Measurements from ENCODE around the gene NR0B2. TPM values are rescaled to one million over a fixed set of nuclear protein-coding genes. Genes with fewer than 3 reads are reported as not detected.
"Not testable (repeated sequence)": the region's sequence is repeated elsewhere in the genome, so short reads cannot be mapped to it uniquely, and the experiment has no call there.

Gene NR0B2
- total RNA-seq, 1 experiment from 2014 or later, result not detected

- Histone ChIP-seq H3K4me3 (replicated peaks in 1 of 2; ENCODE audit: low read depth in 1 of 2, low read length in 2 of 2) (no peak overlapping the region), H3K27ac (ENCODE audit: low read depth, low read length) (no peak overlapping the region), H3K9me2 (ENCODE audit: insufficient read depth) (no peaks in the 10 kb centered on the region), H2AFZ (ENCODE audit: low read depth, low read length, poor library complexity, severe bottlenecking) (no peak overlapping the region), H3K9me3 (ENCODE audit: control insufficient read depth in 1 of 2, insufficient read depth in 1 of 2, low read depth in 1 of 2, low read length in 2 of 2) (no peaks in the 10 kb centered on the region), H3K79me2 (ENCODE audit: insufficient read depth, low read length) (peaks cover 27% of the 10 kb centered on the region), H3K9ac (ENCODE audit: low read length) (no peak overlapping the region), H3K4me1 (ENCODE audit: control insufficient read depth in 1 of 2, insufficient read depth in 2 of 2, low read length in 2 of 2) (peaks cover 0 to under 1% of the 10 kb centered on the region in 2 experiments; a peak in 1 of 4 replicates), H3K36me3 (ENCODE audit: control insufficient read depth in 1 of 2, insufficient read depth in 2 of 2, low read length in 2 of 2) (peaks cover 41 to 48% of the 10 kb centered on the region in 2 experiments), H3K4me2 (ENCODE audit: low read length) (no peak overlapping the region), H4K20me1 (ENCODE audit: insufficient read depth) (peaks cover 2% of the 10 kb centered on the region; the same call in 1 of the 2 replicates), H3K27me3 (ENCODE audit: insufficient read depth, low read length) (no peaks in the 10 kb centered on the region)
- DNase-seq (ENCODE audit: low read depth, low spot score) (no peak), ATAC-seq (no peak)
- RAD21 ChIA-PET (ENCODE audit: low non-redundant PET in 1 of 2, low total read pairs in 2 of 2, uncharacterized antibody in 2 of 2, unreplicated experiment in 2 of 2), result no interaction called here
- POLR2A ChIA-PET, result interaction anchor here (1.7 kb wide), 1 partner anchor 18 kb away, joined by 5 read pairs; no protein-coding TSS in a partner anchor
- intact Hi-C loops (cut with micrococcal nuclease), result no loop called here
- CTCF ChIA-PET, result no interaction called here
- no peak for TF ChIP-seq CEBPB (IDR thresholded peaks at IDR 0.05; ENCODE audit: low read depth)
- TF ChIP-seq FOSL1 (IDR thresholded peaks at IDR 0.05; ENCODE audit: low read depth), result no peak
- no peak for TF ChIP-seq SIN3A (IDR thresholded peaks at IDR 0.05; ENCODE audit: low read depth)
- no TSS peak for BruUV-seq (replicated peaks)
Observed at GRCh38 chr1:26882696-26883463, 30.9 kb downstream of the NR0B2 start.

GRCh38 chr1:26881611-26882010, 32.2 kb downstream of the NR0B2 start:
- ATAC-seq; CTCF ChIA-PET; H3K27ac ChIP-seq (ENCODE audit: low read depth, low read length); intact Hi-C loops (cut with micrococcal nuclease); H3K27me3 ChIP-seq (ENCODE audit: insufficient read depth, low read length); H3K9me2 ChIP-seq (ENCODE audit: insufficient read depth); H3K9ac ChIP-seq (ENCODE audit: low read length); H3K4me3 ChIP-seq (replicated peaks in 1 of 2; ENCODE audit: low read depth in 1 of 2, low read length in 2 of 2); H2AFZ ChIP-seq (ENCODE audit: low read depth, low read length, poor library complexity, severe bottlenecking); H4K20me1 ChIP-seq (ENCODE audit: insufficient read depth); H3K9me3 ChIP-seq (ENCODE audit: control insufficient read depth in 1 of 2, insufficient read depth in 1 of 2, low read depth in 1 of 2, low read length in 2 of 2); BruUV-seq (replicated peaks); DNase-seq (ENCODE audit: low read depth, low spot score); H3K4me2 ChIP-seq (ENCODE audit: low read length): not testable (repeated sequence)
- peaks cover 22% of the 10 kb centered on the region for H3K79me2 ChIP-seq (ENCODE audit: insufficient read depth, low read length)
- H3K4me1 ChIP-seq (ENCODE audit: control insufficient read depth in 1 of 2, insufficient read depth in 2 of 2, low read length in 2 of 2), result peaks cover 0 to 13% of the 10 kb centered on the region in 2 experiments; a peak in 1 of 4 replicates
- ChIA-PET RAD21 (ENCODE audit: low non-redundant PET in 1 of 2, low total read pairs in 2 of 2, uncharacterized antibody in 2 of 2, unreplicated experiment in 2 of 2) (interaction anchor here in 1 of 2 experiments (1.4 kb wide), 1 partner anchor 9 kb away, joined by 3 read pairs; the partner anchor contains the start of gene GPN2), POLR2A (interaction anchor here (1.0 to 1.7 kb wide), 2 partner anchors 9 to 17 kb away, joined by 4 to 5 read pairs; partner anchors contain the start of gene GPN2)
- peaks cover 44 to 46% of the 10 kb centered on the region in 2 experiments for H3K36me3 ChIP-seq (ENCODE audit: control insufficient read depth in 1 of 2, insufficient read depth in 2 of 2, low read length in 2 of 2)
